ENCODE measurements around the gene FOXK1.

GRCh38 chr7:4820405-4820966 is 138.4 kb downstream of the FOXK1 start:
- TF ChIP-seq CTCF (IDR thresholded peaks at IDR 0.05), result no peak
- TF ChIP-seq POLR2AphosphoS5 (IDR thresholded peaks at IDR 0.05), result no peak
- TF ChIP-seq POLR2A (IDR thresholded peaks at IDR 0.05), result no peak

Measured in prostate gland (tissue), 2 donors.